Renal pelvis (tissue), 4 donors: ENCODE results near the gene AKR1B15. TPM values are rescaled to one million over a fixed set of nuclear protein-coding genes. Genes with fewer than 3 reads are reported as not detected.
A peak's percentile ranks its signal among the peaks of the same experiment; 100 is the strongest.
"Not testable (repeated sequence)": the region's sequence is repeated elsewhere in the genome, so short reads cannot be mapped to it uniquely, and the experiment has no call there.

Source experiments
- DNase-seq: peaks from one replicate; pipeline ENCODE4 v3.0.0-alpha.2; 2013
- polyA plus RNA-seq, 3 donors: library from polyadenylated mRNA; unstranded; fragments of 120-200 nt; gene quantifications; one replicate each; pipeline ENCODE4 v1.2.1, GENCODE V29; 2013; ENCODE audit not compliant: insufficient read length in 3 of 3

Gene AKR1B15
- polyA plus RNA-seq, 3 donors: 0.22 TPM; not detected in 2

DNA sequence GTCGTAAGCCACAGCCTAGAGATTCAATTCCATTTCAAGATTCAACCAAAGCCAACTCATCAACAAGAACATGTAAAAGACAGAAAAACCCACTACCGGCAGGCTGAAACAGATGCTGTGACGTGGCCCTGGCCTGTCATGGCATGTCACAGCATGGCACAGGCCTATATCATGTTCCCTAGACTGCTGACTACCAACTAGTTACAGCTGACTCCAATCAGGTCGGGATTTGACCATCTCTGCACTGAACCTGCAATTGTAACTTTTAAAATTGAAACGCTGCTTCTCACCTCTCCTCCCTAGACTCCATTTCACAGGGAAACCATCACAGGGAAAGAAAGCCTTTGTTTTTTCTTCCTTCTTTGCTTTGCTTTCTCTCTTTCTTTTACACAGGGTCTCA is 12.7 kb downstream of the AKR1B15 start:
- DNase-seq: not testable (repeated sequence)

DNA sequence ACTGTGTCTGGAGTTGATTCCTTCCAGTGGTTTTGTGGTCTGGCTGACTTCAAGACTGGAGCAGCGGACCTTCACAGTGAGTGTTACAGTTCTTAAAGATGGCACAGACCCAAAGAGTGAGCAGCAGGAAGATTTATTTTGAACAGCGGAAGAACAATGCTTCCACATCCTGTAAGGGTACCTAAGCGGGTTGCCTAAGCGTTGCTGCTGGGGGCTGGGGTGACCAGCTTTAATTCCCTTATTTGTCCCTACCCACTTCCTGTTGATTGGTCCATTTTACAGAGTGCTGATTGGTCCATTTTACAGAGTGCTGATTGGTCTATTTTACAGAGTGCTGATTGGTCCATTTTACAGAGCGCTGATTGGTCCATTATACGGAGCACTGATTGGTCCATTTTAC is 13.2 kb downstream of the AKR1B15 start:
- no peak for DNase-seq

DNA sequence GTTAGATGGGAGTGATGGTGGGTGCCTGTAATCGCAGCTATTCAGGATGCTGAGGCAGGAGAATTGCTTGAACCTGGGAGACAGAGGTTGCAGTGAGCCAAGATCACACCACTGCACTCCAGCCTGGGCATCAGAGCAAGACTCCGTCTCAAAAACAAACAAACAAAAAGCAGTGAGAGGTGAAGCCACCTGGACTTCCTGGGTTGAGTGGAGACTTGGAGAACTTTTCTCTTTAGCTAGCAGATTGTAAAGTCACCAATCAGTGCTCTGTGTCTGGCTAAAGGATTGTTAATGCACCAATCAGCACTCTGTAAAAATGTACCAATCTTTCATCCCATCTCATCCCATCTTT is 14.5 kb downstream of the AKR1B15 start:
- not testable (repeated sequence) for DNase-seq

DNA sequence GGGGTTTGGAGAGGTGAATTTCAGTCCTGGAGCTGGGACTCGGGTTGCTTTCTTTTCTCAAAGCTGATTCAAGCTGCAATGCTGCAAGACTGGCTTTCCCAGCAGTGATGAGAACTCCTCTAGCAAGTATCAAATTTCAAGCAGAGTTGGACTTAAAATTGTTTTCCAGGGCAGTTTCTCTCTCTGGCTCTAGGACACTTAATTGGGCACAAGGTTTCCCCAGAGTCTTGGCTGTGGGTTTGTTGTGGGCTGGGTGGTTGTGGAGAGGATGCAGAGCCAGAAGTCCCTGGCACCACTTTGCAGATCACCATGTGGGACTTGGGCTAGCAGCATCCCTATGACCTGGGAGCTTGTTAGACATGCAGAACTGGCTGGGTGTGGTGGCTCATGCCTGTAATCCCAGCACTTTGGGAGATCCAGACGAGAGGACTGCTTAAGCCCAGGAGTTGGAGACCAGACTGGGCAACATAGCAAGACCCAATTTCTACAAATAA is 16.8 kb downstream of the AKR1B15 start:
- no peak for DNase-seq

DNA sequence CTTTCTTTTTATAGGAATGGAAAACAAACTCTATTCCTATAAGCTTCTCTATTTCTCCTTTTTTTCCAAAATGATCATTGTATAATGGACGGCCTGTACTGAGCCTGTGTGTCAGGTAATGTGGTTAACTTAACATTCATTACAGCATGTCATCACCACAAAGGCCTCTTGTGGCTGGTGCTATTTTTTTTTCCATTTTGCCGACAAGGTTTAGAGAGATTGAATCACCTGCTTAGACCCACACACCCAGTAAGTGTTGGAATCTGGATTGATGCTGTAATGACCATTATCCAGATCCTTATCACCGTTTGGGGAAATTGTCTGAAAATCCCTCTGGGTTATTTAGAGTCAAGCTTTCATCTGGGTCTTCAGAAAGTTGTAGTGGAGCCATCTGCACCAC is 18.5 kb downstream of the AKR1B15 start:
- DNase-seq: no peak

DNA sequence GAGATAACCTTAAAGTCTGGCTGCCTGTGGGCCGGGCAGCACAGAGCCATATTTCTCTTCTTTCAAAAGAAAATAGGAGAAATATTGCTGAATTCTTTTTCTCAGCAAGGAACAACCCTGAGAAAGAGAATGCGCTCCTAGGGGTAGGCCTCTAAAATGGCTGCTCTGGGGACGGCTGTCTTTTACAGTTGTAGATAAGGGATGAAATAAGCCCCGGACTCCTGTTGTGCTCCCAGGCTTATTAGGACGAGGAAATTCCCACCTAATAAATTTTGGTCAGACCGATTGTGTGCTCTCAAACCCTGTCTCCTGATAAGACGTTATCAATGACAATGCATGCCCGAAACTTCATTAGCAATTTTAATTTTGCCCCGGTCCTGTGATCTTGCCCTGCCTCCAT is 21.1 kb downstream of the AKR1B15 start:
- DNase-seq: not testable (repeated sequence)

DNA sequence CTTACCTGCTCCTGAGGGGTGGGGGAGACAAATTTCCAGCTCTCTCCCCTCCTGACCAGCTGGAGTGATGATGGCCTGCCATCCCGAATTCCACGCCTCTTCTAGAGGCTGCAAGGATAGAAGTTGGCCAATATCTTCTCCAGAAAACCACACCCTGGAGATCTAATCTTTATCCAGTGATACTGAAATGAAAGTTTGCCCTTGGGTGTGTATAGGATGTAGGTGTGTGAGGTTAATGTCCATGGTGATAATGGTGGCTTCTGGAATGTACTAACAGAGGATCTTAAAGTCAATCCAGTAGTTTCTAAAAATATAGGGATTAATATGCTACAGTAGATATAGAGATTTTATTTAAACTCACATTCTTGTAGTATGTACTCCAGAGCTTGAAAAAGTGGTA is 22.2 kb downstream of the AKR1B15 start:
- no peak for DNase-seq

DNA sequence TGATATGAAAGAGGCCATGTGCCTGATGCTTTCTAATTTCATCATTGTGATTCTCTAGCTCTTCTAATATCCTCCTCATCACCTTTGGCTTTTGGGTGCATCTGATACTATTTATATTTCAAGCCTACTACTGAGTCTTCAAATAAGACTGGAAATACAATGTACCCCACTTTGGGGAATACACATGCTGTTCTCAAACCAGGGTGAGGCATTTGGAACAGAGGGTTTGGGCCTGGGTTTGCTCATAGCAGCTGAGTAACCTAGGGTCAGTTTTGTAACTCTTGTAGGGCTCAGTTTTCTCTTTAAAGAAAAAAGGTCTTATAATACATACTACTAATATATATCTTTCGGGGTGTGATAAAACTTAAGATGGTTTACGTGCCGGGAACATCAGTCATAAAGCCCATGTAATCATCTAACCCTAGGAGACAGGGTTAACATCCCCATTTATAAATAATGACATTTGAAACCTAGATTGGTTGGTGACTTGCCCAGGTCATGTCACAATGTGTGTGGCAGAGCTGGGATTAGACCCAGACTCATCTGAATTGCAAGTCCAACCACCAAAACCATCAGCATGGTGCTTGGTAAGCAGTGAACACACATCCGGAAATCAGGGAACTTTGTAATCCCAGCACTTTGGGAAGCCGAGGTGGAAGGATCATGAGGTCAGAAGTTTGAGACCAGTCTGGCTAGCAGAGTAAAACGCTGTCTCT is 23.0 kb downstream of the AKR1B15 start:
- DNase-seq: no peak

DNA sequence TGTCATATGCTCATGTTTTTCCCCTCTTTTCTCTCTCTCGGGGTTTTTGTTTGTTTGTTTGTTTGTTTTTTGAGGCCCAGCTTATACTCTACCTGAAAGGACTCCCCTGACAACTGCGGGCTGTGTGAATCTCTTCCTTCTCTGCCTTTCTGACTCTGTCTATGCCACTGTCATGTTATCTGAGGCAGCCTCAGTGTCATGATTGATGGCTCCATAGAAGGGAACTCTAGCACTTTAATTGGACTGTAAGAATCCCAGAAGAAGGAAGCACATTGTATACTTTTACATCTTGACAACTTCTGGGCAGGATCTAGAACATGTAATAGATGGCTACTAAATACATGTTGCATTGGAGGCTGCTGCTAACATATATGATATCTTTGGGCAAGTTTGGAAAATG is 25.4 kb downstream of the AKR1B15 start:
- no peak for DNase-seq

DNA sequence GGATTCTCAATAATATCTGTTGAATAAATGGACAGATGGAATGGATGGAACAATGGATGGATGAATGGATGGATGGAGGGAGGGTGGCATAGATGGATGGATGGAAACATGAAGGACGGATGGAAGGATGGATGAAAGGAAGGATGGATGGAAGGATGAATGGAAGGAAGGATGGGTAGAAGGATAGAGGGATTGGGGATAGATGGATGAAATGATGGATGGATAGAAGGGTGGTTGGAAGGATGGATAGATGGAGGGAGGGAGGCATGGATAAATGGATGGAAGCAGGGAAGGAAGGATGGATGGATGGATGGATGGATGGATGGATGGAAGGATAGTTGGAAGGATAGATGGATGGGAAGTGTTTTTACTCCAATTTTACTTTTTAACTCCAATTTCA is 35.4 kb downstream of the AKR1B15 start:
- DNase-seq: no peak

DNA sequence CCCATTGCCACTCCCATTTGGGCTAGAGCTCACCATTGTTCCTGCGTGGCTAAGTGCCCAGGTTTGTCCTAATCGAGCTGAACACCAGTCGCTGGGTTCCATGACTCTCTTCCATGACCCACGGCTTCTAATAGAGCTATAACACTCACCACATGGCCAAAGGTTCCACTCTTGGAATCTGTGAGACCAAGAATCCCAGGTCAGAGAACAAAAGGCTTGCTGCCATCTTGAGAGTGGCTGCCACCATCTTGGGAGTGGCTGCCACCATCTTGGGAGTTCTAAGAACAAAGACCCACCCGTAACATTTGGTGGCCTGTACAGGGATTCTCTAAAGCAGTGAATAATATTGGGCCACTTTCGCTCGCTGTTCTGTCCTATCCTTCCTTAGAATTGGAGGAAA is 37.0 kb downstream of the AKR1B15 start:
- no peak for DNase-seq

DNA sequence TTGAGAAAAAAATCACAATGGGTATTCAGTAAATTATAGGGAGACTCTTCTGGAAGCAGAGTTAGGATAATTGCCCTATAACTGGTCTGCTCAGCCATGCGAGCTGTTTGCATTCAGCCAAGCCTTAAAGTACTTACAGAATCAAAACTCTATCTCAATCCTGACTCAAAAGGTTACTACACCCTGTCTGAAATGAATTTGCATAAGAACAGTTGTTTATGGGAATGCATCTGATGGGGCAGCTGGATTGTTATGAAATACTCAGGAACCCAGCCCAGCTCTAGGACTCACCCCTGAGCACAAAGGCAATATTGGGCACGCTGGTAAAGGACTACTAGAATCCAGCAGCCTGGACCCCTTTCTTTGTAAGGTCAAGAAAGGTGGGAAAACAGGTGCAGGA is 38.8 kb downstream of the AKR1B15 start:
- DNase-seq: no peak

DNA sequence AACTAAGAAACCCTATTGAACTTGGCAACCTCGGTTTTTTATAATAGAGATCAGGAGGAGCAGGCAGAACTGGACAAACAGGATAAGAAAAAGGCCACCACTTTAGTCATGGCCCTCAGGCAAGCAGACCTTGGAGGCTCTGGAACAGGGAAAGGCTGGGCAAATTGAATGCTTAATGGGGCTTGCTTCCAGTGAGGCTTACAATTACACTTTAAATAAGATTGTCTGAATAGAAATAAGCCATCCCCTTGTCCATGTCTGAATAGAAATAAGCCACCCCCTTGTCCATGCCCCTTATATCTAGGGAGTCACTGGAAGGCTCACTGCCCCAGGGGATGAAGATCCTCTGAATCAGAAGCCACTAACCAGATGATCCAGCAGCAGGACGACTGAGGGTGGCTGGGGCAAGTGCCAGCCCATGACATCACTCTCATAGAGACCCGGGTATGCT is 40.6 kb downstream of the AKR1B15 start:
- DNase-seq: no peak

DNA sequence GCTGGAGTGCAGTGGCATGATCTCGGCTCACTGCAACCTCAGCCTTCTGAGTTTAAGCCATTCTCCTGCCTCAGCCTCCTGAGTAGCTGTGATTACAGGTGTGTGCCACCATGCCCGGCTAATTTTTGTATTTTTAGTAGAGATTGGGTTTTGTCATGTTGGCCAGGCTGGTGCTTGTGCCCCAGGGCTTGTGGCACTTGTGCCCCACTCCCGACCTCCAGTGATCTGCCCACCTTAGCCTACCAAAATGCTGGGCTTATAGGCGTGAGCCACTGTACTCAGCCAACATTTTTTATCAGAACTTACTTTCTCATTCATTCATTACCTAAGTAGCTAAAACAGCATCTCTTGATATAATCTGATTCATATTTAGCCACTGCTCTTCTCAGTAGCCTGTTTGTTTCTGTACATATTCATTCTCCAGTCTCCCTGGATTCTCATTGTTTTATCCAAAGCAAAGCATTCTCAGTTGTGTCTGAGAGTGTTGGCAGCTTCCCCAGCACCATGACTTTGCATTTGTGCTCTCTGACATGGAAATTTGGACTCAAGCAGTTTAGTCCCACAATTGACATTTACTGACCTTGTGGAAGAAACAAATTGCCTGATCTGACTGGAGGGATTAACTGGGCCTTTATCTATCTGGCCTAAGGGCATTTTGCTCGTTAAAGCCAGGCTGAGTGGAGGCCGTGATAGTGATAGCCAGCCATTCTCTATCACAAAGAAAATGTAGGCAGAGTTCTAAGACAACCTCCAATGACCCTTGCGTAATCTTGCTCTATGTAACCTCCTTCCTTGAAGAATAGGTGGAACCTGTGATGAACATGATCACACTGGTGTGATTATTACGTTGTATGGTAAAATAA is 44.9 kb downstream of the AKR1B15 start:
- no peak for DNase-seq

DNA sequence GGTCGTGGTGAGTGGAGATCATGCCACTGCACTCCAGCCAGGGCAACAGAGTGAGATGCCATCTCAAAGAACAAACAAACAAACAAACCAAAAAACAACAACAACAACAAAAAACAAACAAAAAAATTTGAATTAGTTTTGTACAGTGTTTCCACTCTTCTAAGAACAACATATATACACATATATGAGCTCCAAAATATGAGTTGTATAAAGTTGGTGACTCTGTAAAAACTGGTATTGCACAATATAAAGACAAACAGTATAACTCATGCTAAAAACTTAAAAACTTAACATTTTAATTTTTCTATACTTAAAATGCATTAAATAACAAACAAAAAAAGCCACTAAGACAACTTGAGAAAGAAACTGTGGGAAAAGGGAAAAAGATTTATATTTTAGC is 46.0 kb downstream of the AKR1B15 start:
- no peak for DNase-seq

DNA sequence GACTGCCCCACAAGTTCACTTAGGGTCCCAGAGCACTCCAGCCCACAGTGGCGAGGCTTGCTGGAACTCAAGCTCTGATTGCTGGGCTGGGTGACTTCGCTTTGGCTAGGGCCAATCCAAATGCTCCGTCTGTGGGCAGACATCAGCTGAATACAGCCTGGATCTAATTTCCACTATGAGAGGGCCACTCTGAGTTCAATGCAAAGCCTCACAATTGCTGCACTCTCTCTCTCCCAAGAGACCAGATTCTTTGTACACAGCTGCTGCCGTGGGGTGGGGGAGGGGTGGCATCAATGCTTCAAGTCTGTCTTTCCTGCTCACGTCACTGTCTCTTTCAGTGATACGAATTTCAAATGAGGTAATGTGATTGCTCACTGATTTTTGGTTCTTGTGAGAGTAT is 50.5 kb downstream of the AKR1B15 start:
- no peak for DNase-seq

DNA sequence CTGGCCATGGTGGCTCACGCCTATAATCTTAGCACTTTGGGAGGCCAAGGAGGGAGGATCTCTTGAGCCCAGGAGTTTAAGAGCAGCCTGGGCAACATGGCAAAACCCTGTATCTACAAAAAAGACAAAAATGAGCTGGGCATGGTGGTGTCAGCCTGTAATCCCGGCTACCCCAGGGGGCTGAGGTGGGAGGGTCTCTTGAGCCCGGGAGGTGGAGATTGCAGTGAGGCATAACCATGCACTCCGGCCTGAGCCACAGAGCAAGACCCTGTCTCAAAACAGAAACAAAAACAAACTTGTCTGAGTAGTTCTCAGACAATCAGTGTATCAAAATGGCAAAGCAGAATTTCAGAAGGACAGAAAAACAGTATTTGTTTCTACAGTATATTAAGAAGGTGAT is 52.5 kb downstream of the AKR1B15 start:
- no peak for DNase-seq

DNA sequence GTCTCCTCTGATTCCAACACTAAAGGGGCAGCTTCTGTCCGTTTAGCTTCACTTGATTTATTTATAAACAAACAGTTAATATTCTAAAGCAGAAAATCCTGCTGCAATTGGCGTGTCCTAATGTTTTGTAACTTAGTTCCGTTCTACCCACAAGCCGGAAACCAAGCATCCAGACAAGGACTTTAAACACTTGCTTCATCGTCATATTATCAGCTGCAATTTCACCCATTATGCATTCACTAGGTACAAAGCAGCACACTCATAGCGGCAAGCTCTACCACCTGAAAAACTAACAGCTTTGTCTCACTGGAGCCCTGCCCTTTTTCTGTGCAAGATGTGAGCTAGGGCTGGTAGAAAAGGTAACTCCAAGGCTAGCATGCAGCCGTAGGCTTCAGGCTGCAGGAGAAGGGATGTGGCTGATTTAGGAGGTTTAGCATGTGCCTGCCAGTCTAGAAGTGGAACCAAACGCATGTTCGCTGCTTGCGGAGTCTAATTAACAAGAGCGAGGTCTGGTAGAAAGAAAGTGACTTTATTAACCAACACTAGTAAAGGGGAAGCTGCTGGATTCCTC is 54.1 kb downstream of the AKR1B15 start:
- DNase-seq: no peak

DNA sequence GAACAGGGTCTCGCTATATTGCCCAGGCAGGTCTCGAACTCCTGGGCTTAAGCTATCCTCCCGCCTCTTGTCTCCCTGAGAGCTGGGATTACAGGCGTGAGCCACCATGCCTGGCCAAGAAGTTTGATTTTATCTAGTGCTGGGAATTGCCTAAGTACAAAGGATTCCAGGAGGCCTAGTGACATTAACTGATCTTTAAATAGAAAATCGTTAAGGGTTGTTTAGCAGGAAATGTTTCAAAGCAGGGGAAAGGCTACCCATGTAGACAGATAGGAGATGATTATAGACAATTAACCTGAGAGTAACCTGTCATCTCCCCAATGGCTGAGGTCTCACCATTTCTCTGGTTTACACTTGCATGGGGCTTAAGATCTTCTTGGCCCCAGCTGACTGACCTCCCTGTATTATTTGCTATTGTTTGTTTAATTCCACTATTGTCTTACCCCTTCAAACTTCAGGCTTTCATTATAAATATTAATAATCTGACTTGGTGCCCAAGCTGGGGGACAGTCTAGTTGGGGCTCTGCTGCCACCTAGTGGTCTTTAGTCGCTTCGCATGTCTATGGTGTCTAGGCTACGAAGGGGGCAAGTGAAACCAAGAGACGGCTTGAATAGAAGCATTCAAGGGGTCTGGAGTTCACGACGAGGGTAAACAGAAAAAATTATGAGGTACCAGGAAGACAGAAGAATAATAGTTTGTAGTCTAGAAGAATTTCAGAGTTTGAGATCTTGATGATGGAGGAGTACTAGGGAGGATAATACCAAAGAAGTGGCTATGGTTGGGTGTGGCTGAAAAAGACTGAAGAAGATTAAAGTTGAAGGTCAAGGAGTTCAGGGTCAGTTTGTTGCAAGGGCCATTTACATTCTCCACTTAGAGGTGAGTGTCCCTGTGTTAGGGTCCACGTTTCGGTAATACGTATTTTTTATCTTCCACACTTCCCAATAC is 57.3 kb downstream of the AKR1B15 start:
- DNase-seq: peak; percentile 51

DNA sequence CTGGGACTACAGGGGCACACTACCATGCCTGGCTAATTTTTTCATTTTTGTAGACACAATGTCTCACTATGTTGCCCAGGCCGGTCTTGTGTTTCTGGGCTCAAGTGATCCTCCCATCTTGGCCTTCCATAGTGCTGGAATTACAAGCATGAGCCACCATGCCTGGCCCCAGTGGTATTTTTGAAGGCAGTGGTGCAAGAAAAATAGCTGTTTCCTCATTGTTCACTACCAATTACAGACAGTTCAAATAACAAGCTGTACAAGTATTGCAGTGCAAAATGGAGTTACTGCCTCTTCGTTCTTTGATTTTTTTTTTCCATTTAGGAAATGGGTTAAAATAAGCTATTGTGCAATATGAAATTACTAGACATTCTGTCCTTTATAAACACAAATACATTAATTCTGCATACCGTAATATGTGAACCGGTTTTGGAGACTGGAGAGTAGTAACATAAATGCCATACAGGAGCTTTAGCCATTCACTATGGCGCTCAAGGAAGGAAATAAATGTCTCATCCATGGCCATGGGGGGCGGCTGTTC is 62.8 kb downstream of the AKR1B15 start:
- DNase-seq: no peak

DNA sequence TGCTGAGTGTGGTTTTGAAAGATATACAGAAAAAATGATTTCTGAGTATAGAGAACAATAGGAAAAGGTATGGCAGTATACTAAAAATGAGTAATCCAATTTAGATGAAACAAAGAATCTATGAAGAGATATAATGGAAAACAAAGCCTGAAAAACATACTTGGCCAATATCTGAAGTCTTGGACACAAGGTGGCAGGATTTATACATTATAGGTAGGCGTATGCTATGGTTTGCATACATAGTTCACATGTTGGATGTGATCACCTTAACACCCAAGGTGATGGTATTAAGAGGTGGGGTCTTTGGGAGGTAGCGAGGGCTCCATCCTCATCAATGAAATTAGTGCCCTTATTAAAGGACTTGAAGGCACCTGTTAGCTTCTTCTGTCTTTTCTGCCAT is 63.3 kb downstream of the AKR1B15 start:
- no peak for DNase-seq
